IPS DF 6.9 (cell line): ENCODE measurements around the gene DPH7.

ENCODE experiments used
- DNase-seq: peaks from one replicate; pipeline ENCODE4 v3.0.0-alpha.2; 2013; ENCODE audit warnings: low read depth, low spot score
- H3K27ac ChIP-seq: one replicate; pipeline ENCODE4 v1.5.1; 2013; ENCODE audit warnings: low read length, control low read depth
- H3K27me3 ChIP-seq: 2 replicates; pipeline ENCODE4 v1.6.1; 2013; ENCODE audit warnings: mild to moderate bottlenecking, low read length; ENCODE audit not compliant: control insufficient read depth, insufficient read depth
- H3K36me3 ChIP-seq: 2 replicates; pipeline ENCODE4 v1.6.1; 2013; ENCODE audit warnings: low read length; ENCODE audit not compliant: control insufficient read depth, insufficient read depth
- H3K4me1 ChIP-seq: 2 replicates; pipeline ENCODE4 v1.6.1; 2013; ENCODE audit warnings: low read length; ENCODE audit not compliant: control insufficient read depth, insufficient read depth
- H3K4me3 ChIP-seq: 2 replicates; pipeline ENCODE4 v1.5.1; 2013; ENCODE audit warnings: mild to moderate bottlenecking, low read length
- H3K9me3 ChIP-seq: 2 replicates; pipeline ENCODE4 v1.6.1; 2013; ENCODE audit warnings: low read length, inconsistent platforms; ENCODE audit not compliant: control insufficient read depth, insufficient read depth
- WGBS: extraction: QIAGEN DNeasy Blood & Tissue Kit; methylation state at CpG from one replicate; pipeline ENCODE4 v1.1.7; 2013; ENCODE audit warnings: mixed read lengths, missing lambda C conversion rate; ENCODE audit not compliant: insufficient read length, insufficient coverage; 5-methylcytosine and 5-hydroxymethylcytosine counted together

Gene DPH7

DNA sequence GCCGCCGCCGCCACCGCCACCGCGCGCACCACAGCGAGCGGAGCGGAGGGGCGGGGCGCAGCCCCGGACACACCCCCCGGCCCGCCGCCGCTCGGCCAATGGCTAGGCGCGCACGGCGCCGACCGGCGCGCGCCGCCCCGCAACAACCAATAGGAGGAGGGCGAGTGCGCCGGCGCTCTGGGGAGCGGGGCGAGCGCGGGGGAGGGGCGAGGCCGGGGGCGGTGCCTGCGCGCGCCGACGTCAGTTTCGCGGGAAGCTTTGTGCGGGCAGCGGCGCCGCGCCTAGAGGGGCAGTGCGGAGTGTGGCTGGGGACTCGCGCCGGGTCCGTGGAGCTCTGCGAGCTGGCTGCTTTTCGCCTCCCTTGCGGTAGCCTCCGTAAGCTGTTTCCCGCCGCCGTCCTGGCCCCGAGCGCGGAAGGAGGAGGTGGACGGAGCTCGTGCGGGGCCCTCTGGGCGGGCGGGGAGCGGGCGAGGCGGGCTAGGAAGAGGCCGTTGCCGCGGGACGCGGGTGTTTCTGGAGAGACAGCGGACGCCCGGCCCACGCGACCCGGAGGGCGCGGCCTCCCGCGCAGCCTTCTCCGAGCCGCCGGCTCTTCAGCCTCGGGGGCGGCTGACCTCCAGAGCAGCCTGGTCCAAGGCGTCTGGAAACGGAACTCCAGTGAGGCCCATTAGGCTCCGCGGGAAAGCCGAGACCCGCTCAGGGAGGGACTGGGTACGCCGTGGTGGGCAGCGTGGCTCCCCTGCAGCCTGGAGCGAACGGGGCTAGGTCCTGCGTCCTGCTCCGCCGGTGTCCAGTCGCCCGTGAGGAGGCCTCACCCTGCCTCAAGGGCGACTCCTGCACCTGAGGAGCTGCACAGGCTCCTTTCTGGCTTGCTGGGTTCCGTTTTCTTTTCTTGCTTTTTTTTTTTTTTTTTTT lies 12.0 kb upstream of the DPH7 start, which contains the start of gene ZMYND19:
ZMYND19 (minus strand) TSS at position 44 of the 915 bp plus-strand sequence. CDS start 249 bp downstream, outside the sequence.
- Histone ChIP-seq H3K4me1 (peaks cover 3% of the 10 kb centered on the region), H3K27ac (no peak within 1 kb of the TSS), H3K36me3 (peaks cover 21% of the 10 kb centered on the region), H3K4me3 (peak within 1 kb of the TSS; percentile 96), H3K27me3 (no peaks in the 10 kb centered on the region), H3K9me3 (no peaks in the 10 kb centered on the region)
- WGBS = no CpG with 5 or more reads among the region's 113 CpGs
- DNase-seq = no peak

DNA sequence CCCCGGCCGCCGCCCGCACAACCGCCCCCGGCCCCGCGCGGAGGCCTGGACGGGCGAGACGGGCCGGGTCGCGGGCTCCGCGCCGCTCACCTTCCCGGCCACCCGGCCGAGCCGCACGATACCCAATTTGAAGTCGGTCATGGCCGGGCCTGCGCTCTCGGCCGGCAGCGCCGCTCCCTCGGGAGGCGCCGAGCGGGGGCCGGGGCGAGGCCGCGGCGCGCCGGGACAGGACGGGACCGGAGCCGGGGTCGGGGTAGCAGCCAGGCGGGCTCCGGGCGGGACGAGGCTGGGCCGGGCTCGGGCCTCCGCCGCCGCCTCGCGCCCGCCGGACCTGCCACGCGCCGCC lies 11.4 kb upstream of the DPH7 start:
- Histone ChIP-seq H3K4me3 (peak overlapping the region; percentile 96), H3K9me3 (no peaks in the 10 kb centered on the region), H3K36me3 (peaks cover 24% of the 10 kb centered on the region), H3K27ac (no peak overlapping the region), H3K27me3 (no peaks in the 10 kb centered on the region), H3K4me1 (peaks cover 3% of the 10 kb centered on the region)
- no CpG with 5 or more reads among the region's 61 CpGs for WGBS
- no peak for DNase-seq

DNA sequence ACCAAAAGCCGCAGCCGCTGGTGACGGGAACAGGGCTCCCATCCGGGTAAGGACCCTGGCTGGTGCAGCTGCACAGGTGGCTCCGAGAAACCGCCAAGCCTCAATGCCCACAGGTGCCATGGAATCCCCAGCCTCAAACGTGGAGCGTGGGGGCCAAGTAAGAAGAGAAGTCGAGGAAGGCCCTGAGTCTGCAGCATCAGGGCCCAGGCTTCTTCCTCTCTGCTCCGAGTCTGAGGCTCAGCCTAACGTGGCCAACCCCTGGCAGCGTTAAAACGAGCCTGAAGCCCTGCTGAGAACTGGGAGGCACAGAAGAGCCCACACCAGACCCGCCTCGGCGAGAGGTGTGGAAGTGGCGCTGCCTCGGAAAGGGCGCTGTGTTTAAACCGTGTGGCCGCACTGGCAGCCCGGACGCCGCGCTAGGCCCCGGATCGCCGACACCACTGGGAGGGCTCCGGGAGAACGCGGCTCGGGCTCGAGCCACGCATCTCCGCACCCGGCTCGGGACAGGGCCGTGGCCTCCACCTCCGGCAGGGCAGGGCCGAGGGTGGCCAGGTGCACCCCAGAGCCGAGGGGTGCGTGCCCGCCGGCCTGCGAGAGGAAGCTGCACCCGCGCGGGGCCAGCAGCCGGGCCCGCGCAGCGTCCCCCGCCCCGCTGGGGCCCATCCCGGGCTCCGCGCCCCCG lies 10.9 kb upstream of the DPH7 start:
- no peak overlapping the region for H3K27ac ChIP-seq
- peaks cover 3% of the 10 kb centered on the region for H3K4me1 ChIP-seq
- H3K4me3 ChIP-seq = peak overlapping the region; percentile 96
- H3K36me3 ChIP-seq = peaks cover 24% of the 10 kb centered on the region
- H3K27me3 ChIP-seq = no peaks in the 10 kb centered on the region
- H3K9me3 ChIP-seq = no peaks in the 10 kb centered on the region
- no CpG with 5 or more reads among the region's 58 CpGs for WGBS
- no peak for DNase-seq

DNA sequence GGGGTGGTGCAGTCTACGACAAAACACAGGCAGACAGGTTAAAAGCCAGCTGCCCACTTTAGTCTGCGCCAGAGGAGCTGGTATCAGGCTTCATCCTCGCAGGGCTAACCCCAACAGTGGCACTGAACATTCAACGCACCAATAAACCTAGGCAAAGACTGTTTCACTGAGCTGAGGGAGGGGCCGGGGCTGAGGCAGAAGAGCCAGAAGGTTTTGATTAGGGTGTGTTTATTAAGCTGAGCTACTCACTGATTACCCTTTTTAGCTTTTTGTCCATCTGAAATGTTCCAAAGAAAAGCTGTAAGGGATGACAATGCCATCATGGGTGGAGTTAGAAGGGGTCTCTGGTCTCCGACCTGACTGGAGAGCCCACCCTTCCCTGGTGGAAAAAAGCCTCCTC lies 10.2 kb upstream of the DPH7 start:
- H3K4me1 ChIP-seq = peaks cover 3% of the 10 kb centered on the region
- peak overlapping the region; percentile 96; the same call in 1 of the 2 replicates for H3K4me3 ChIP-seq
- no peak overlapping the region for H3K27ac ChIP-seq
- no CpG with 5 or more reads among the region's 6 CpGs for WGBS
- H3K36me3 ChIP-seq = peaks cover 30% of the 10 kb centered on the region
- no peaks in the 10 kb centered on the region for H3K9me3 ChIP-seq
- no peaks in the 10 kb centered on the region for H3K27me3 ChIP-seq
- DNase-seq = no peak

DNA sequence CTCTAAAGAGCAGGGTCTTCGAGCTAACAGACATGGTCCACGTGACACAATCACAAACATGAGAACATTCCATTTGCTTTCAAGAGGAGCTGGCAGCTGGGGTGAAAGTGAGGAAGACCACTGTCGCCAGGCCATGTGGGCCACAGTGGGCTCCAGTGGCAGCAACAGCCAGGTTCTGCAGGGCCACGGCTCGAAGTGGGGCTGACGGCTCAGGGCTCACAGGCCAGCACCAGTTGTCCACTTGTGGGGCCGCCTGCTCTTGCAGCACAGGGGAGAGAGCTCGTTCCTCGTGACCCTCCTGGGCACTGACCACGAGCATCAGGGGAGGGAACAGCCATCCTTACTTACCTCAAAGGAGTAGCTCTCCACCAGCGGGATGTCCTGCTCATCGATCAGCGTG lies 9.6 kb upstream of the DPH7 start:
- H3K36me3 ChIP-seq = peaks cover 32% of the 10 kb centered on the region
- no peak for DNase-seq
- H3K27me3 ChIP-seq = no peaks in the 10 kb centered on the region

DNA sequence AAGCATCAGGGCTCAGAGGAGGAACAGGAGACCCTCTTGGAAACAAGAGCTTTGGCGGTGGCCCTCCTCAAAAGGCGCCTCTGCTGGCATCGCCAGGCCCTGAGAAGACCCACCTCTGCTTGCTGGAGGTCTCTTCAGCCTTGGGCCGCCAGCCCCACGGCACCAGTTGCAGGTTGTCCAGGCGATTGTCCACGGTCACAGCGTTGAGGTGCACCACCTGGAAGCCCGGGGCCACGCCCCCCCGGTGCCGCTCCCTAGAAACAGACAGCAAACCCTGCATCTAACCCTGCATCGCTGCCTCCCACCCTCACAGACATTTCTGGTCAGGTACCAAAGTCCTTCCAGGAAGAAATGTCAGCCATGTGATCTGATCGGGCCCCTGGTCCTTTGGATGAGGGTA lies 8.1 kb upstream of the DPH7 start:
- Histone ChIP-seq H3K36me3 (peaks cover 42% of the 10 kb centered on the region), H3K27me3 (no peaks in the 10 kb centered on the region), H3K9me3 (no peaks in the 10 kb centered on the region), H3K27ac (no peak overlapping the region), H3K4me3 (no peak overlapping the region), H3K4me1 (peaks cover 3% of the 10 kb centered on the region)
- no CpG with 5 or more reads among the region's 14 CpGs for WGBS
- no peak for DNase-seq

More for the DNA sequence above, 9.6 kb upstream of the DPH7 start:
- peaks cover 3% of the 10 kb centered on the region for H3K4me1 ChIP-seq
- WGBS = no CpG with 5 or more reads among the region's 13 CpGs
- H3K27ac ChIP-seq = no peak overlapping the region
- H3K9me3 ChIP-seq = no peaks in the 10 kb centered on the region
- H3K4me3 ChIP-seq = no peak overlapping the region

DNA sequence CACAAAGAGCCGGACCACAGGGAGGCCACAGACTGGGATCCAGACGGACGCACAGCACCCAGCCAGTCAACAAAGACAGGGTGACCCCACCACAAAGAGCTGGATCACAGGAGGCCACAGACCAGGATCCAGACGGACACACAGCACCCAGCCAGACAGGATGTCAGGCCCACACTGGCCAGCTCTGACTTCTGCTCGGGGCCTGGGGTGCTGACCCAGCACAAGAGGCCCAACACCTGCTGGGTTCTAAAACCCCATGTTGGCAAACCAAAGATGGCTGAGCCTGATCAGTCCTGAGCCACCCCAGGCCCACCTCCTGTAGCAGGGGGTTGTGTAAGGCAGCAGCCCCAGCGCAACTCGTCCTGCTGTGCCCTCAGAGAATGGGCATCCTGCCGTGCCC lies 5.2 kb upstream of the DPH7 start:
- H3K9me3 ChIP-seq = no peaks in the 10 kb centered on the region
- no peak for DNase-seq
- H3K36me3 ChIP-seq = peaks cover 49% of the 10 kb centered on the region
- H3K27me3 ChIP-seq = no peaks in the 10 kb centered on the region
- no CpG with 5 or more reads among the region's 8 CpGs for WGBS
- H3K4me3 ChIP-seq = no peak overlapping the region
- H3K4me1 ChIP-seq = no peaks in the 10 kb centered on the region; the same call in 1 of the 2 replicates
- no peak overlapping the region for H3K27ac ChIP-seq

DNA sequence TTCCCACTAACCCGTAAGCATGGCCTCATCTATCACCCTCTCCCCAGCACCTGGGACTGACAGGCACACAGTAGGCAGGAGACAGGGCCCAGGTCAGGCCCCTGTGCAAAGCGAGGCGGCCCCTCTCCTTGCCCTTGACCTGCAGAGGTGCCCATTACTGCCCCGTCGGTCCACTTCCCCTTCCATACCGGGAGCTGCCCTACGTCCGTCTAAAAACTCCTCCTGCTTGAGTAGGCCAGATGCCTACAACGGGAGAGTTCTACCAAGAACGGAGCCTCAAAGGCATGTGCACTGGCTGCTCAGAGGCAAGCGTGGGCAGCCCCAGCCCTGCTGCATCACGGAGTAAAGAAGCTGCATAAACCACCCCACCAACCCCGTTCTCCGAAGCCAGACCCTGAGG lies 4.6 kb upstream of the DPH7 start:
- no CpG with 5 or more reads among the region's 14 CpGs for WGBS
- no peak overlapping the region for H3K27ac ChIP-seq
- H3K4me1 ChIP-seq = no peaks in the 10 kb centered on the region; the same call in 1 of the 2 replicates
- H3K9me3 ChIP-seq = no peaks in the 10 kb centered on the region
- no peak for DNase-seq
- peaks cover 48% of the 10 kb centered on the region for H3K36me3 ChIP-seq
- H3K27me3 ChIP-seq = no peaks in the 10 kb centered on the region
- H3K4me3 ChIP-seq = no peak overlapping the region

DNA sequence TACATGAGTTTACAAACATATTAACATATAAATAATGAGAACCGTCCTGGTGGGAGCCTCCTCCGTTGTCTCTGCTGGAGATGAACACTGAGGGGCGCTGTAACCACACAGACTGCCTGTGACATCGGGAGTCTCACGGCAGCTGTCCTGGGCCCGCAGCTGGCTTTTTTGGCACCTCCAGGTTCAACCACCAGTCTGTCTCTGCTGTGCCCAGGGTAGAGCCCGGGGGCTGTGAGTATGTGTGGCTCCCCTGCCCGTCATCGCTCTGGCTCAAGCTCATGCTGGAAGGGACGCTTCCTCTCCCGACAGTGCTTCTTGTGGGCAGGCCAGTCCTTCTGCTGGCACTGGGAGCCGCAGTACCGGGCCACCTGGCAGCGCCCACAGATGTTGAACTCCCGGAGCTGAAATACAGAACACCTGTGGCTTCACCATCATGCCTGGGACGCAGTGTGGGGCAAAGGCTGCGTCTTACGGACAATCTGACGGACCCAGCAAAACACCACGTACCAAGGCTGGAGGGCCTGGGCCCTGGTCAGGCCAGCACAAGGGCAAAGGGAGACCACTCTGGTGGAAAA lies 3.6 kb upstream of the DPH7 start:
- WGBS = no CpG with 5 or more reads among the region's 20 CpGs

More for the DNA sequence above, 3.6 kb upstream of the DPH7 start:
- DNase-seq = no peak
- Histone ChIP-seq H3K4me1 (no peaks in the 10 kb centered on the region; the same call in 1 of the 2 replicates), H3K27me3 (no peaks in the 10 kb centered on the region), H3K9me3 (no peaks in the 10 kb centered on the region), H3K4me3 (no peak overlapping the region), H3K36me3 (peaks cover 41% of the 10 kb centered on the region), H3K27ac (no peak overlapping the region)
